BE2C (cell line): Measurements from ENCODE around the gene TRABD2B.
A peak's percentile ranks its signal among the peaks of the same experiment; 100 is the strongest.

Source experiments
- DNase-seq: peaks from one replicate; pipeline ENCODE4 v3.0.0-alpha.2; 2020
- H3K27me3 ChIP-seq: fragments of 250-450 bp; sonication (Bioruptor Pico); 2 replicates; pipeline ENCODE4 v1.5.1; 2020; ENCODE audit warnings: mild to moderate bottlenecking
- H3K36me3 ChIP-seq: fragments of 250-450 bp; sonication (Bioruptor Pico); 2 replicates; pipeline ENCODE4 v1.5.1; 2020; ENCODE audit warnings: mild to moderate bottlenecking
- H3K4me1 ChIP-seq: fragments of 250-450 bp; sonication (Bioruptor Pico); 2 replicates; pipeline ENCODE4 v1.5.1; 2020
- H3K4me3 ChIP-seq: 2 replicates; pipeline ENCODE4 v1.5.1; 2011; ENCODE audit warnings: low read depth, low read length
- H3K9me3 ChIP-seq: fragments of 250-450 bp; sonication (Bioruptor Pico); 2 replicates; pipeline ENCODE4 v1.5.1; 2020
- TF ChIP-seq, protein P1 (sequence below): IDR thresholded peaks from 2 replicates; pipeline ENCODE4 v1.5.1; 2012; ENCODE audit warnings: mild to moderate bottlenecking, low read depth, low read length

TRABD2B gene

DNA sequence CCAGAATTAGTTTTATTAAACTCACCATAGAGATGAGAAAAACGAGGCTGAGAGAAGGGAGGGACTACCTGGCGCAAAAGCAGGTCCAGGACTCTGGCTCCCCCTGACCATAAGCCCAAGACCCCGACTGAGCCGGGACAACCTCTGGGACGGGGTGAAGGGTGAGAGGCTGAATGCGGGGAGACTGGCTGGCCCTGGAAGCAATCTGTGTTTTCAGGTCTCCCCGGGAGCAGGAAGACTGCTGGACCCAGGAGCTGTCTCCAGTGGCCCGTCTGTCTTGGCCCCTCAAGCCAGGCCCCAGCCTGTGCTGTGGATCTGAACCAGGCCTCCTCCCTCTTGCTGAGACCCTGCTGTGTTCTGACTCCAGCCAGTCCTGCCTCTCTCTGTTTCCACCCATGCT lies 240.8 kb downstream of the TRABD2B start:
- H3K4me1 ChIP-seq = no peaks in the 10 kb centered on the region
- no peaks in the 10 kb centered on the region for H3K9me3 ChIP-seq
- no peak overlapping the region for H3K4me3 ChIP-seq
- TF ChIP-seq, protein P1, sequence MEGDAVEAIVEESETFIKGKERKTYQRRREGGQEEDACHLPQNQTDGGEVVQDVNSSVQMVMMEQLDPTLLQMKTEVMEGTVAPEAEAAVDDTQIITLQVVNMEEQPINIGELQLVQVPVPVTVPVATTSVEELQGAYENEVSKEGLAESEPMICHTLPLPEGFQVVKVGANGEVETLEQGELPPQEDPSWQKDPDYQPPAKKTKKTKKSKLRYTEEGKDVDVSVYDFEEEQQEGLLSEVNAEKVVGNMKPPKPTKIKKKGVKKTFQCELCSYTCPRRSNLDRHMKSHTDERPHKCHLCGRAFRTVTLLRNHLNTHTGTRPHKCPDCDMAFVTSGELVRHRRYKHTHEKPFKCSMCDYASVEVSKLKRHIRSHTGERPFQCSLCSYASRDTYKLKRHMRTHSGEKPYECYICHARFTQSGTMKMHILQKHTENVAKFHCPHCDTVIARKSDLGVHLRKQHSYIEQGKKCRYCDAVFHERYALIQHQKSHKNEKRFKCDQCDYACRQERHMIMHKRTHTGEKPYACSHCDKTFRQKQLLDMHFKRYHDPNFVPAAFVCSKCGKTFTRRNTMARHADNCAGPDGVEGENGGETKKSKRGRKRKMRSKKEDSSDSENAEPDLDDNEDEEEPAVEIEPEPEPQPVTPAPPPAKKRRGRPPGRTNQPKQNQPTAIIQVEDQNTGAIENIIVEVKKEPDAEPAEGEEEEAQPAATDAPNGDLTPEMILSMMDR = no peak
- H3K36me3 ChIP-seq = no peaks in the 10 kb centered on the region
- no peaks in the 10 kb centered on the region for H3K27me3 ChIP-seq
- DNase-seq = no peak

- Histone ChIP-seq H3K36me3 (no peaks in the 10 kb centered on the region), H3K4me1 (no peaks in the 10 kb centered on the region), H3K4me3 (no peak overlapping the region), H3K9me3 (no peaks in the 10 kb centered on the region), H3K27me3 (no peaks in the 10 kb centered on the region)
- no peak for DNase-seq
- TF ChIP-seq, protein P1 = no peak
These were observed 241.2 kb downstream of the TRABD2B start for GRCh38 chr1:47756006-47756405.

DNA sequence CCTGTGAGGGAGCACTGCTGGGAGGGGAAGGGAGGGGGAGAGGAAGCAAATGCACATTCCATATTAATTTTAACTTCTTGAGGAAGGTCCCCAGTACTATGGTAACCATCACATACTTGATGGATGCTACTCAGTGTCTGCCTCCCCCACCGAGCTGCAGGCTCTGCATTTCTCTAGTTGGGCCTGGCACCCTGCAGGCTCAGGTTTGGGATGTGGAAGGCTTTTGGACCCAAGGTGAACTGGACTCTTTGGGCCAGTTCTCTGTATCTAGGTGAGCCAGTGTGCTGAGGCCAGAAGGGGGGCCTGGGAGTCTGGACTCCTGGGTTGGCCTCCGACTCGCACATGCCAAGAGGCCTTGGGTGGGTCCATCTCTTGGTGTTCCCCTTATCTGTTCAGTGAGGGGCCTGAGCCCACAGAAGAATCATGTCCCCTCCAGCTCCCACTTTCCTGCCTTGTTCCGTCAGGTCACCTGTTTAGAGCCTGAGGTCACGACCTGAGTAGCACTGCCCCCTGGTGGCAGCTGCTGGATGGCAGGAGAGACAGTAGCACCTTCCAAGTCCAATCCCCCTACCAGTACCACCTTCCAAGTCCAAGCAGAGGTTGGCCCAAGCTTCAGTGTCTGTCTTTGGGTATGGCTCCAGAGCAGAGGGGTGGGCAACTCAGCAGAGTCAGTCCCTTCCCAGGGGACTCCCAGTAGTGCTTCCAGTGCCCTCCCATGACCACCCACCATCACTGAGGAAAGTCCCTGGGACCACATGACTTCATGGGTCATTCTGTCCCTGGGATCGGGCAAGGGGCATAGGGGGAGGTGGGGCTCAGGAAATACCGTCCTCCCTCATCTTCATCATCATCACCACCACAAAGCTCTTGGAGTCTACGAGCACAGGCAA lies 241.8 kb downstream of the TRABD2B start:
- Histone ChIP-seq H3K4me1 (no peaks in the 10 kb centered on the region), H3K9me3 (no peaks in the 10 kb centered on the region), H3K27me3 (no peaks in the 10 kb centered on the region), H3K36me3 (no peaks in the 10 kb centered on the region), H3K4me3 (no peak overlapping the region)
- peak; percentile 33 for DNase-seq
- TF ChIP-seq, protein P1 = peak; percentile 61

DNA sequence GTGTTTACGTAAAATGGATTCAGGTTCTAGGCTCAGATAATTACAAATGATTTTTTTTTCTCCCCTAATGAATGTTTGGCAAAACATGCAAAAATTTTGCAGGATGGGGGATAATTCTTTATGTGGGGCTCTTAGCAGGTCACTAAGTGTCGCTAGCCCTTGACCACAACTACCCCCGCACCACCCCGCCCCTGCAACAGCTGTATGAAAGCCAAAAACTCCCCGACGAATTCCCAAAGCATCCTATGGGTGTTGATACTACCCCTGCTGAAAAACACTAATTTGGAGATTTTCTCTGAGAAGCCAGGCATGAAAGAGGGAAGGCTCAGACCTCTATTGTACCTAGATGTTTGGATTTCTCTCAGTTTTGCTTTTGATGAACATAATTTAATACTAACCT lies 243.0 kb downstream of the TRABD2B start:
- Histone ChIP-seq H3K9me3 (no peaks in the 10 kb centered on the region), H3K4me1 (no peaks in the 10 kb centered on the region), H3K36me3 (no peaks in the 10 kb centered on the region), H3K4me3 (no peak overlapping the region), H3K27me3 (no peaks in the 10 kb centered on the region)
- TF ChIP-seq, protein P1 = no peak
- no peak for DNase-seq

- Histone ChIP-seq H3K4me3 (no peak overlapping the region), H3K27me3 (no peaks in the 10 kb centered on the region), H3K4me1 (no peaks in the 10 kb centered on the region), H3K36me3 (no peaks in the 10 kb centered on the region), H3K9me3 (no peaks in the 10 kb centered on the region)
- TF ChIP-seq, protein P1 = no peak
- no peak for DNase-seq
These were observed 243.4 kb downstream of the TRABD2B start for GRCh38 chr1:47753808-47754207.

GRCh38 chr1:47752559-47752958 lies 244.6 kb downstream of the TRABD2B start:
- H3K4me3 ChIP-seq = no peak overlapping the region
- DNase-seq = no peak
- TF ChIP-seq, protein P1 = no peak

More at GRCh38 chr1:47752559-47752958, 244.6 kb downstream of the TRABD2B start:
- Histone ChIP-seq H3K9me3 (no peaks in the 10 kb centered on the region), H3K27me3 (no peaks in the 10 kb centered on the region), H3K36me3 (no peaks in the 10 kb centered on the region), H3K4me1 (no peaks in the 10 kb centered on the region)
